Adipose tissue (tissue), 3 donors: ENCODE results near the gene NKX2-3. TPM values are rescaled to one million over a fixed set of nuclear protein-coding genes. Genes with fewer than 3 reads are reported as not detected.

Experiments used
- H3K27ac ChIP-seq: one replicate; pipeline ENCODE4 v1.5.1; 2013; ENCODE audit warnings: low read depth, low read length
- WGBS, 3 donors: extraction: QIAGEN DNeasy Blood & Tissue Kit; methylation state at CpG; one replicate each; pipeline ENCODE4 v1.1.7; 2013; 5-methylcytosine and 5-hydroxymethylcytosine counted together
- polyA plus RNA-seq, 3 donors: library from polyadenylated mRNA; stranded (reverse); fragments of 200-250 nt; gene quantifications; one replicate each; pipeline ENCODE4 v1.2.3, GENCODE V29; 2013
- donor health status: healthy with polysubstance abuse.
- donor health status: Bipolar disorder and iron deficiency.
- donor health status: healthy.

Gene NKX2-3
- polyA plus RNA-seq, 3 donors = 0.90 to 2.3 (median 1.1) TPM

DNA sequence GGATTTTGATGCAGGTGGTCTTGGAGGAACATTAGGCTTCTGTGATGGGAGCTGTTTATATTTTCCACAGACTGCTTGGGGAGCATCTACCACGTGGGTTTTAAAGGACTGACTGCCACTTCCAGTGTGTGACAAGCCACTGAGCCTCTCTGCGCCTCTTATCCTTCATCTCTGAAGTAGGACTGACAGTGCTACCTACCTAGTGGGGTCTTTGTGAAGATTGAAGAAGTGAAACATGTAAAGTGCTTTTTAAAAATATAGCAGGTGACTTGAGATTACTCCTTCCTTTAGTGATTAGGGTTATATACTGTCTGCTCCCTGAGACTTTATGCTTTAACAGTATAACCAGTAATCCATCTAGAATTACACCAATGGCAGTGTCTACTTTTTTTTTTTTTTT, 29.9 kb downstream of the NKX2-3 start:
- H3K27ac ChIP-seq = no peak overlapping the region
- WGBS, 3 donors = 63 to 68% (median 64%) methylated on average over 2 of the region's 2 CpGs

DNA sequence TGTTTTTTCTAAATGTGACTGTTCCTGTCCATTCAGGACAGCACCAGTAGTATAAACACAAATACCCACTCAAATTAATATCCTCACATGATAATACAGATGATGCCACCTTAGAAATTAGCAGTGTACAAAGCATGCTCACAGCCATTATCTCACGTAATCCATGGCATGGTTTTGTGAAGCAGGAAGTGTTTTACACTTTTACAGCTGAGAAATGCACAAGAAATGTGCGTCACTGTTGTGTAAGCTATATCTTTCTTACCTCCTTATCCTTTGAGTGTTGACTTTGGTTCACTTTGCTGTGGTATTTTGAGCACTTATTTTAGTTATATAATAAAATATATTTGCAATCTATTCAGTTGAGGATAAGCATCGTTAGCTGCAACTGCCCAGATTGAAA, 31.6 kb downstream of the NKX2-3 start:
- 25 to 45% (median 39%) methylated on average over 3 of the region's 3 CpGs for WGBS, 3 donors
- no peak overlapping the region for H3K27ac ChIP-seq

DNA sequence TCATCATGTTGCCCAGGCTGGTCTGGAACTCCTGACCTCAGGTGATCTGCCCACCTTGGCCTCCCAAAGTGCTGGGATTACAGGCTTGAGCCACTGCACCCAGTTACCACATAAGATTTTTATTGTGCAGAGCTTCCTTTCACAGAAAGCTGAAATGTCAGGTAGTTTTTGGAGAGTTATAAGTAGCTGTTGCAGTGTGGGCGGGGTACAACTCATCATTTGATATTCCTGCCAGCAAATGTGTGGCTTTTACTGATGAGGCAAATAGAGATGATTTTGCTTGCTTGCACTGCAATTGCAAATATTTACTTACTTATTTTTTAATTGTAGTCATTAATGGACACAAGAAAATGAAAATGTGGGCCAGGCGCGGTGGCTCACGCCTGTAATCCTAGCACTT, 32.4 kb downstream of the NKX2-3 start:
- no peak overlapping the region for H3K27ac ChIP-seq
- WGBS, 3 donors = 85 to 95% (median 93%) methylated on average over 4 of the region's 4 CpGs

DNA sequence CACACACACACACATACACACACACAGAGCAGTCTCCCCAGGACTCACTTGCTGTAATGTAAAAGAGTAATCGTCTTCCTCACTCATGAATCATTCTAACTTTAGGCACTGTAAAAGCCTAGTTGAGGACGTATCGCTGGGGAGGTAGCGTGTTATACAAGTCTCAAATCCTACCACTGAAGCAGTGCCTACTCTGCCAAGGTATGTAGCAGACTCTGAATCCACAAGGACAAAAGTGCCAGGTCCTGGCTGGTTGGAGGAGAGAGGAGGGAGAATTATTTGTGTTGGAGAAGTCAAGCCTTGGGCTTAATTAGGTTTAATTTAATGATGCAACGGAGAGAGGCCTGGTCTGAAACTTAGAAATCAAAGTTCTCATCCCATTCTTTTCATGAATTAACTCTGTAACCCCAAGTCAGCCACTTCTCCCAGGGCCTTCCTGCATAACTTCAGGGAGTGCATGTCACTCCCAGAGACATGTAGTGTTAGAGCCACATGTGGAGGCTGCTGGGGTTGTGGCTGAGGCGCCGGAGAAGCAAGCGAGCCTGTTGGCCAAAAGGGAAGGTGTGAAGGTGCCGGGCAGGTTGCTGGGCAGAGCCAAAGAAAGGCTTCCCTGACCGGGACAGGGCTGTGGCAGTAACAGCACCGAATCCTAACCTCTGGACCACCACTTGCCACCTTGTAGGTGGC, 36.7 kb downstream of the NKX2-3 start:
- WGBS, 3 donors = 62 to 70% (median 70%) methylated on average over 11 of the region's 11 CpGs
- H3K27ac ChIP-seq = no peak overlapping the region

GRCh38 chr10:99569961-99570360, 37.2 kb downstream of the NKX2-3 start:
- no peak overlapping the region for H3K27ac ChIP-seq

GRCh38 chr10:99571816-99572215, 39.1 kb downstream of the NKX2-3 start:
- 64 to 81% (median 65%) methylated on average over 1 of the region's 1 CpG for WGBS, 3 donors

DNA sequence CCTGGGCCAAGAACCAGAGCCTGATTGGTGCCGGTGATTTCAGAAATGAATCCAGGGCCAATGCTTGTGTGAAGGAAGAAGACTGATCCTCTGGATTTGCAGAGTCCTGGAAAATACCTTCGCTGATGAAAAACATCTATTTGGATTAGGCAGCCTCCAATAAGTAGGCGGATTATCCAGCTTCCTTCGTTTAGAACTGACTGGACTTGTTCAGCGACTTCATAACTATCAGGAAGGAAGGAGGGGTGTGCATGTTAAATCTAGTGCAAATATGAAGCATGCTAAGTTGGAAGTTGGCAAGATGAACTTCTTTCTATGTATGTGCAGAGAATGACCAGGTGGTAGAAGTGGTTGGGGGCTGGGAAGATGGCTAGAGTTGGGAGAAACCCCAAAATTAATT, 41.0 kb downstream of the NKX2-3 start:
- WGBS, 3 donors = 55 to 70% (median 64%) methylated on average over 5 of the region's 5 CpGs
- no peak overlapping the region for H3K27ac ChIP-seq

More at GRCh38 chr10:99571816-99572215, 39.1 kb downstream of the NKX2-3 start:
- H3K27ac ChIP-seq = no peak overlapping the region

GRCh38 chr10:99579971-99580370, 47.2 kb downstream of the NKX2-3 start:
- H3K27ac ChIP-seq = no peak overlapping the region
- WGBS, 3 donors = 53 to 82% (median 77%) methylated on average over 1 of the region's 1 CpG

DNA sequence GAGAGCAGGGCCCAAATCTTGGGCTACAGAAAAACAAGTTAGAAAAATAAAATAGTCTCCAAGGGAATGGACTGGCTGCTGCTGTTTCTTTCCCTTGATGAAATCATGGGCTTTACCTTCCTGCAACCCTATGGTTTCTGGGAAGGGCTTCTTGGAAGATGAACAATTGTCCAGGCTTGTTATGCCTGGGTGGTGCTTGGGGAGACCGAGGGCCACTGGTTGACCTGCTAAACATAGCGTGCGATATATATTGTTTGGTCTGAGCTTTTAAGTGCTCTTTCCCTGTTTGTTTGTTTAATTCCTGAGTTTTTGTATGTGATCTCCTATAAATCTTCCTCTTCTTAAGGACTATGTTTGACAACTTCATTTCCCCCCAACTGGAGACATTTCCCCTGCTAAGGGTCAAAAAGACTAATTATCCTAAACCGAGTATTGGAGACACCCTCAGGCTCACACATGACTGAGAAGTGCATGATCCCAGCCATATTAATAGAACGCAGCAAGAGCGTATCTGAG, 49.6 kb downstream of the NKX2-3 start:
- 58 to 72% (median 58%) methylated on average over 6 of the region's 6 CpGs for WGBS, 3 donors
- no peak overlapping the region for H3K27ac ChIP-seq

DNA sequence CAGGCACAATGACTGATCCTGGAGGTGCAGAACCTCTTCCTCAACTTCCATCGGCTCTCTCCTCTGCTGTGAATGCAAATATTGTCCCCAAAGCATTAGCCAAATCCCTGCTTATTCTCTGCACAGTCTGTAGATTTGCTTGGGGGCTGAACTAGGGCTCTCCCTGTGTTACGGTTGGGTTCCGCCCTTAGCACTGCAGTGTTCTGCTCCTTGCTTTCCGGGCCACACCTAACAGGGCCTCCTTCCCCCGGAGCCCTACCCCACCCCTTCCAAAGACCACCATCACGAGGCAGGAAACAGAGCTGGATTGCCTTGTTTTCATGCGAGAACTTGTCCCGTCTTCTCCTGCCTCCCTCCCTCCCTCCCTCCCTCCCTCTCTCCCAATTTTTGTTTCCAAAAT, 50.9 kb downstream of the NKX2-3 start:
- 61 to 65% (median 62%) methylated on average over 8 of the region's 8 CpGs for WGBS, 3 donors

More for the DNA sequence above, 50.9 kb downstream of the NKX2-3 start:
- no peak overlapping the region for H3K27ac ChIP-seq

Other genes with a start within 250 kb of the NKX2-3 start
- gene CNNM1, start 203.6 kb upstream of the NKX2-3 start, polyA plus RNA-seq = under 1 TPM; under 0.01 to 0.59 (median 0.04) TPM
- 10 to 100 TPM; 14.8 to 19.2 (median 17.5) TPM for gene GOT1, start 102.3 kb upstream of the NKX2-3 start, polyA plus RNA-seq
- 10 to 100 TPM; 34.1 to 74.2 (median 68.6) TPM for gene SLC25A28, start 87.5 kb downstream of the NKX2-3 start, polyA plus RNA-seq
- gene ENTPD7, start 126.6 kb downstream of the NKX2-3 start, polyA plus RNA-seq = 1 to 10 TPM; 1.0 to 4.5 (median 2.6) TPM
- 10 to 100 TPM; 10.1 to 18.0 (median 15.4) TPM for gene COX15, start 199.2 kb downstream of the NKX2-3 start, polyA plus RNA-seq
- 10 to 100 TPM; 14.8 to 51.7 (median 47.7) TPM for gene CUTC, start 199.3 kb downstream of the NKX2-3 start, polyA plus RNA-seq
- gene ABCC2, start 249.7 kb downstream of the NKX2-3 start, polyA plus RNA-seq = 1 to 10 TPM; 1.0 to 2.6 (median 2.1) TPM